ENCODE measurements around the gene CTBP1.

The CTBP1 gene

DNA sequence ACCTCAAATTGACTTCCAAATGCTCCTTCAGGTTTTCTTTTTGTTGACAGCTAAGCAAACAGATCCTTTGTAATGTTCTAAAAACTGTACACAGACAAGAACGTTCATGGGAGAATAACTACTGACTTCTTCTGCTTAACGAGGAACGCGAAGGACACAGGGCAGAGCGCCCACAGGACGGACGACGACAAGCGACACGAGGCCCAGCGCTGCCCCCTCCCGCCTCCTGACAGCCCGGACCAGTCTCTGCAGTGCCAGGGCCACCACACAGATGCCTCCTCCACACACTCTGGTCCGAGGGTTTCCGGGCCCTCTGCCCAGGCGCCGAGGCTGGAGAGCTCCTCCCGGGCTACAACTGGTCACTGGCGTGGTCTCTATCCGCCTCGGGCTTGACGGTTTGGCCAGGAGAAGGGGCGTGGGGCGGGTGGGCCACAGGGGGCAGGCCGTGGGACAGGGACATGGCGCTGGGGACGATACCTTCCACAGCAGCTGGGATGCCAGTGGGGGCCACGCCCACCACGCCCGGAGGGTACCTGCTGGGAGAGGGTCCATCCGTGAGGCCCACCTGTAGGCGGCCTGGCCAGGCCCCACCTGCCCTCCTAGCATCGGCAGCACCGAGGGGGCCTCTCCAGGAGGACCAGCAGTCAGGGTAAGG is 36.9 kb downstream of the CTBP1 start:
- DNase-seq (ENCODE audit: low read depth in 2 of 3, low spot score in 1 of 3) = no peak

DNA sequence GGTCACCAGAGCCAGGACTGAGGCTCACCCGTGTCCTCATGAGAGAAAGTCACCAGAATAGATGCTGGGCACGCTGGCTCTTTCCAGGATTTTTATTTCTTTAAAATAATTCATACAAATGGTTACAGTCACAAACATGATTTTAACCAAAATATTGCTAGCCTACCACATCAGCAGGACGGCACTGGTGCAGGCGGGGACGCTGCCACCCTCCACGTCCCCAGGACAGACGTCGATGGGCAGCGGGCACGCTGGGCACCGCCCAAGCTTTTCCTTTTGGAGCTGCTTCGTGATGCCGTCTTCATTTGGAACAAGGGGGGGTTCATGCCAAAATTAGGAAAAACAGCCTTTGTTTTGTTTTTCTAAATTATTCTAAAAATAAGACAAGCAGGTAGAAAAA is 37.6 kb downstream of the CTBP1 start:
- no peak for DNase-seq (ENCODE audit: low read depth in 2 of 3, low spot score in 1 of 3)

DNA sequence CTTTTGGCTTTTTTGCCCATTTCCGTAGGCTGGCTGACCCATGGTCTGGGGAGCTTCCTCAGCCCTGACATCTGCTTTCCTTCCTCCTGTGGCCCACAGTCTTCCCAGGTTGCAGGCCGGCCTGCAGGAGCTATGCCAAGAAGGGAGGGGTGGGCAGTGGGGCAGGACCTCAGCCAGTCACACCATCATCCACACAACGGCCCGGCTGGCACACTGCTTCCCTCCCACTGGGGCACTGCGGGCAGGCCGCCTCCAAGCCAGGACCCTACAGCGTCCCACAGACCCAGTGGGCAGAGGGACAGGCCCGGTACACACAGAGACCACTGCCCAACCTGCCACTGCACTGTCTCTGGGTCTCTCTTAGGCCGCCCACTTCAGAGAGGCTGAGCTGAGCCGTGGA is 38.0 kb downstream of the CTBP1 start:
- no peak for DNase-seq (ENCODE audit: low read depth in 2 of 3, low spot score in 1 of 3)

DNA sequence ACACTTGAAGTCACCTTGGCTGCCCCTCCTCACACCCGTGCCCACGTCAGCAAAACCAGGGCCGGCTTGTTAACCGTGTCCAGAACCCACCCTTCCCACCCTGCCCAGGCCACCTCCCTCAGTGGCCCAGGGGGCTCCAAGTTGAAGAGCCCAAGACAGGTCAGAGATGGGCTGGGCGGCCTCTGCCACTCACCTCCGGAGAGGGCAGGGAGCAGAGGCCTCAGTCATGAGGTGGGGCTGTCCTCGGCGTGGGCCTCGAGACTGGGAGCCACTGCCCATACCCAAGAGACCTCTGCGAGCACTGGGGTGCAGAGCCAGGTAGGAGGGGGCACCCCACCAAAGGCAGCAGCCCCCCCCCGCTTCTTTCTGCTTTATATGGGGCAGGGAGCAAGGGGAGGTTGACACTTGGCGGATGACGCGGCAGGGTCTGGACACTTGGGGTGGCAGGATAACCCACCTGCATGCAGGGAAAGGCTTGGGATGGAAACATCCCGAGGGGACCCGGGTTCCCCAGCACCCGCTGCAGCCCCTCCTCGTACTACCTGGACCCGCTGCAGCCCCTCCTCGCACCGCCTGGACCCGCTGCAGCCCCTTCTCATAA is 38.6 kb downstream of the CTBP1 start:
- no peak for DNase-seq (ENCODE audit: low read depth in 2 of 3, low spot score in 1 of 3)

DNA sequence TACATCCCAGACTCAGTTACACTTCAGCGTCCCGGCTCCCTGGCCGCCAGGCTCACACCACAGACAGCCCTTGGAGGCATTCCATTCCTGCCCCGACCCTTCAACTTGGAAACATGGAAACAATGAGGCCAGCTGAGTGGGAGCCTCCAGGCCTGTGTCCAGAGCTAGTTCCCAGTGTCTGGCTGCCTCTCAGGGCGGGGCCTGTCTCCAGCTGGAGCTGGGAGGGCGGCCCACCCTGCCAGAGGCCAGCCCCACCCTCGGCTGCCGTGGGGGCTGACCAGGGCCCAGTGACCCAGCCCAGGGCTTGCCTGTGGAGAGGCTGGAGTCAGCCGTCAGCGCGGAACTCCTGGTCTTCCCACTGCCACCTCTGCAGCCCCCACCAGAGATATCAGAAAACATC is 39.1 kb downstream of the CTBP1 start:
- DNase-seq (ENCODE audit: low read depth in 2 of 3, low spot score in 1 of 3) = no peak

DNA sequence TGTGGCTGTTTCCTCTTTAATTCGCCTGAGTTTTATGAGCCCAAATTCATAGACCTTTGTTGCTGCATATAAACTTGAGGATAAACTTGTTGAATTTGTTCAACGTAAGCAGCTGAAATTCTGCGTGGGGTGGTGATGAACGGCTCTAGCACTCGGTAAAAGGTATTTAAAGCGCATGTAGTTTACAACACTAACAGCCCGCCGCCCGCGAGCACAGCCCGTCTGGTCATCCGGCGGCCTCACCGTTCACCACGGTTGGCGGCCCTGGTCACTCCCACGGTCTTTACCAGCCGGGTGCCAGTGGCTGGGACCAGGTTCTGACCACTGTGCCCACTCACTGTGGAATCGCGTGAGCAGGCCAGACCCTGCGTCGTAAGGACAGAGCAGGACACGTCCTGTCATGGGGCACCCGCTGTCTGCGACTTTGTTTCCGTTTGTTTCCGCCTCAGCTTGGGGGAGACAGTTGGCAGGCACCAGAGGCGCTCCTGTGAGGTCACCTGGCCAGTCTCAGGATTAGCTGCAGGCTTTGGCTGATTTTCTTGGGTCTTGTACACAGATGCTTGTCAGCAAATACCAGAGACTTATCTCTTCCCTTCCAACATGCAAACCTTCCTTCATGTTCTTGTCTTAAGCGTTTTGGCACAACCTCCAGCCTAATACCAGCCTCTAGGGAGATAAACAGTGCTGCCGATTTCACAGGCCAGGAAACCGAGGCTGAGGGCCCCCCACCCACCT is 39.8 kb downstream of the CTBP1 start:
- DNase-seq (ENCODE audit: low read depth in 2 of 3, low spot score in 1 of 3) = no peak

GRCh38 chr4:1208266-1208961 is 40.5 kb downstream of the CTBP1 start:
- DNase-seq (ENCODE audit: low read depth in 2 of 3, low spot score in 1 of 3) = no peak

- DNase-seq (ENCODE audit: low read depth in 2 of 3, low spot score in 1 of 3) = no peak
Measured at GRCh38 chr4:1207603-1208265, 41.2 kb downstream of the CTBP1 start.

DNA sequence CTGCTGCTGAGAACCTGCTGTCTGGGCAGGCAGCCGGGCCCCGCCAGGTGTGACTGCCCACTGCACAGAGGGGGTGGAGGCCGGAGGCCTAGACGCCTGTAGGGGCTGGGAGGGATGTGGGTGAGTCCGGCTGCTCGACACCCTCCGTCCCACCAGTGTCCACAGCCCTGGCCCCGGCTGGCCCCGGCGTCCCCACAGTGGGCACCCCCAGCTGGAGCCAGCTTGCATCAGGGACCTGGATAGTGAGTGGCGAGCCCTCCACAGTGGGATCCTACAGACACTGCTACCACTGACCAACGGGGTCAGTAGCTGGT is 41.8 kb downstream of the CTBP1 start:
- DNase-seq (ENCODE audit: low read depth in 2 of 3, low spot score in 1 of 3) = no peak

DNA sequence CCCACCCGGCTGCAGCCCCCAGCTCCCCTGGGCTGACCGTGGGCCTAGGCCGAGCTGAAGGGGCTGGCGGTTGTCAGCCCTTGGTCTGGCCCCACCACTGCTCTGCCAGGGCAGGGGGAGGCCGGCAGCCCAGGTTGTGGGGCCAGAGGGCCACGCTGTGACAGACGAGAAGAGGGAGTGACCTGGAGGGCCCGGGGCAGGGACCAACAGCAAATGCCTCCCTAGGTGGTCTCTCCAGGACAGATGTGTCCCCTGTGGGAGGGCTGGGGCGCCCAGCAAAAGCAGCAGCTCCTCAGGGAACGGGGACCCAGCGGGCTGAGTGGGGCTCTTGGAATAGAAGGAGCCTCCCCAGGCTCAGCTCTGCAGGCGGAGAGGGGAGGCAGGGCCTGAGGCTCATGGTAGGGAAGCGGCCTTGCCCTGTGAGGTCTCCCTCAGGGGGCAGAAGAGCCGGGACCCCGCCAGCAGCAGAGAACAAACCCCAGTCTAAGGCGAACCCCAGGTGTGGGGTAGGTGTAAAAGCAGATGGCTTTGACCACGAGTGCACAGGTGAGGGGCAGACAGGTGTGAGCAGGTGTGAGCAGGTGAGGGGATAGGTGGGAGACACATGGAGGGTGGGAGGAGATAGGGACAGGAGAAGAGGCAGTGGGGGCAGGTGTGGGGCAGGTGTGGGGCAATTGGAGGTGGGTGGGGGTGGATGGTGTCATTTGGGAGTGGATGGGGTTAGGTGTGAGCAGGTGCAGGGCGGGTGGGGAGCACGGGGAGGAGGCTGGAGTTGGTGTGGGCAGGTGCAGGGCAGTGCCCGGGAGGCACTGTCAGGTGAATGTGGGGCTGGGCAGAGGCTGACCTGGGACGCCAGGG is 42.4 kb downstream of the CTBP1 start:
- DNase-seq (ENCODE audit: low read depth in 2 of 3, low spot score in 1 of 3) = no peak

- no peak for DNase-seq (ENCODE audit: low read depth in 2 of 3, low spot score in 1 of 3)
Measured at GRCh38 chr4:1205586-1206298, 43.2 kb downstream of the CTBP1 start.

DNA sequence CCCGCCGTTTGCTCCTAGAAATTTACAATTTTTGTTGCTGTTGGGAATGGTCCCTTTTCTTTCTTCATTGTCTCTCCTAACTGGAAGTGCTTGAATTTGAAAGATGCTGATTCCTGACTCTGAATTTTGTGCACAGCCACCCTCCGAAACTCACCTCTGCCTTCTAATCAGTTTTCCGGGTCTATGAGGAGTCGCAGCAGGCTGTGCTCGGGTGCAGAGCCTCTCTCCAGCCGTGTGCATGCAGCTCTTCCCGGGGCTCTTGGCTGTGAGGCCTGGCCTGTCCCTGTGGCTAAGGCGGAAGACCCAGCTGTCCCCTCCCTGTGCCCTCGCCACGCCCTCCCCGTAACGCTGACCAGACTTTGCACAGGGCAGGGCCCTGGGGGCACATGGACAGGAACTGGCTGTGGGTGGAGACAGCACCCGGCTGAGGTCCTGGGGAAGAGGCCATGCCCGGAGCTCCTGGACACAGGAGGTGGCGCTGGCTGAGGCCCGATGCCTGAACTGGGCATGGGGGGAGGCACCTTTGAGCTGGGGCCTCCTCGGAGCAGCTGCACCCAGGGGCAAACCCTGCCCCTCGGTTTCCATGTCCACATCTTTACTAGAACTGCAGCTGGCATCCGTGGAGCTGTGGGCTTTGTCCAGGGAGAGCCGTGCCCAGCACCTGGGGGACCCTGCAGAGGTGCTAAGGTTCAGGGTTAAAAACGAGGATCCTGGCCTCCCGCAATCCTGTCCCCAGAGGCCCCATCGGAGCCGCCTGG is 43.9 kb downstream of the CTBP1 start:
- DNase-seq (ENCODE audit: low read depth in 2 of 3, low spot score in 1 of 3) = no peak

DNA sequence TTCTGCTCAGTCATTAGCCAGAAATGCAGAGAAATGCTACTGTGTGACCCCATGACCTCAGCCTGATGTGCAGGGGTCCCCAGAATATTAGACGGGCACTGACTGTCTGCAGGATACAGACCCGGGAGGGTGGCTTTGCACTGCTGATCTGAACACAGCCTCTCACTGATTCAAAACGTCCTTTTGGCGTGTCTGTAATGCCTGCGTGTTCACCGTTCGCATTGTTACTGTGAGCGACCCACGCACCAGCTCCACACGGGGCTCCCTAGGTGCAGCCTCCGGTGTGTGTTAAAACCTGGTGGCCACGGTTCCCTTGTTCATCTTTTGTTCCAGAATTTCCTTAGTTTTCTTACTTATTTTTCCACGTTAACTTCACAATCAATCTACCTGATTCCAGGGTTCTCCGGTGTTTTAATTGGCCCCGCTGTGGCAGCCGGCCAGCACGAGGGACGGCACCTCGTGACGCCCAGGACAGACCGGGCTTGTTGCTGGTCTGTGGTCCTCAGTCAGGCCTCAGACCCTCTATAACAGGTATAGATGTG is 44.6 kb downstream of the CTBP1 start:
- no peak for DNase-seq (ENCODE audit: low read depth in 2 of 3, low spot score in 1 of 3)

- no peak for DNase-seq (ENCODE audit: low read depth in 2 of 3, low spot score in 1 of 3)
Measured at GRCh38 chr4:1203026-1203616, 45.8 kb downstream of the CTBP1 start.

- no peak for DNase-seq (ENCODE audit: low read depth in 2 of 3, low spot score in 1 of 3)
Measured at GRCh38 chr4:1202526-1203011, 46.4 kb downstream of the CTBP1 start.

DNA sequence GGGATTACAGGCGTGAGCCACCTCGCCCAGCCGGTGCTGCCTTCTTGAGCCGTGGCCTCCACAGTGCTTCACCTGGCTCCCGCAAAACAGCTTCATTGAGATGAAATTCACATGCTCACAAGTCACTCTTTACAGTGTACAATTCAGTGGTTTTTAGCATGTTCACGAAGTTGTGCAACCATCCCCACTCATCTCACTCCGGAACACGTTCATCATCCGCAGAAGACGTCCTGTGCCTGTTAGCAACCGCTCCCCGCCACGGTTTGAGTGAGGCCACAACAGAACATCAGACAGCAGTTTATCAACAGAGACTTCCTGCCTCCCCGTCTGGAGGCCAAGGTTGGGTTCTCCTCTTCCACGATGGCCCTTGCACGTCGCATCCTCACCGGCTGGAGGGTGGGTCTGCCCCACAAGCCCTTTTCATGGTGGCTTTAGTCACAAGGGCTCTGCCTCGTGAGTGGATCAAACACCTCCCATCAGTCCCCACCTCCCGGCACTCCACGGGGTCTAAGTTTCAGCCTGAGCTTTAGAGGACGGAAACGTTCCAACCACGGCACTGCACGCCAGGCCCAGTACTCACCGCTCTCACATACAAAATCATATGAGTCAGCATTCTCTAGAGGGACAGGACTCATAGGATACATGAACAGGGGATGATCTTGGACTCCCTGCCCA is 46.9 kb downstream of the CTBP1 start:
- DNase-seq (ENCODE audit: low read depth in 2 of 3, low spot score in 1 of 3) = peak; percentile 68 to 81 (median 75)

- DNase-seq (ENCODE audit: low read depth in 2 of 3, low spot score in 1 of 3) = no peak
Measured at GRCh38 chr4:1200425-1201035, 48.4 kb downstream of the CTBP1 start.
